GM13976 (cell line): ENCODE results near the gene PRRT4.

ENCODE experiments used
- DNase-seq: peaks from one replicate; pipeline ENCODE4 v3.0.0; 2012; ENCODE audit warnings: low spot score
- CTCF ChIP-seq: IDR thresholded peaks from 2 replicates; pipeline ENCODE4 v1.5.1; 2012; ENCODE audit warnings: borderline replicate concordance, mild to moderate bottlenecking; ENCODE audit not compliant: insufficient read depth; ENCODE audit errors: extremely low read depth, missing control alignments, control extremely low read depth
- in situ Hi-C: fragments of 300-500 bp; cut with MboI; formaldehyde crosslinking; loops from one replicate; pipeline ENCODE4 v1.12.0; 2022; ENCODE audit warnings: low sequenced_read_pairs, mixed read lengths, inconsistent platforms; ENCODE audit not compliant: unreplicated experiment

Gene PRRT4

DNA sequence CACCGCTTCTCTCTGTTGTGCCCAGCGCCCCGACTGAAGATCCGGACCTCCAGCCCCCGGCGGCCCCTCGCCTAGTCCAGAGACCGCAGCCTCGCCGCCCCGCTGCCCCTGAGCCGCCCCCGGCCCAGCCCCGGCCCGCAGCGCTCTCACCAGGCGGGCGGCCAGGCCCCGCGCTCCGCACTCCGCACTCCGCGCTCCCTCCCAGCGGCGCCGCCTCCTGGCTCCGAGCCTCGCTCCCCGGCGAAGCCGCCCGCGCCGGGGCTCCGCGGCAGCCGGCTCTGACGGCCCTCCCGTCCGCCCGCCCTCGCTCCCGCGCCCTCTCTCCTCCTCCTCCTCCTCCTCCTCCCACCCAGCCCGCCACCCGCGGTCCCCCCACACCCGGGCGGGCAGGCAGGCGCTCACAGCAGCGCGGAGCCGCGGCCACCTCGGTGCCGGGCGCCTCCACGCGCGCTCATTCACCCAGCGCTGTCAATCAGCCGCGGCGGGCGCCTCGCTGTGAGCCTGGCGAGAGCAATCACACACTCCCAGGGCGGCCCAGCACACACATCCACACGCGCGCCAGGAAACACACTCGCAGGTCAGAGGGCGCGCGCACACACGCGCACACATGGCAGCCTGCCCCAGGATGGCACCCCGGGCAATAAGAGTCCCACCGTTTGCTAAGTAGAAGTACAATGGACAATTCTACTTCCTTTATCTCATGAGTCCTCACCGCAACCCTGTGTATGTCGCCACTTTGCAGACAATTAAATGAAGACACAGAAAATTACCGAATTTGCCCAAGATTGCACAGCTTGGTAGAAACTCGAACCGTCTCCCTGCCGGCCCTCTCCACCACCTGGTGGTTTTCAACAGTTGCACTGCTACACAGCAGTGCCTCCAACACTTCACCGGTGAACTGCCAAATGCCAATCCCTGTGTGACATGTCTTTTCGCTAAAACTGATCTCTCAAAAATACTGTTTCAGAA lies at the start of gene PRRT4:
TSS of gene PRRT4 (minus strand) at position 280 of the 969 bp plus-strand sequence.
- no peak for TF ChIP-seq CTCF
- DNase-seq = peak; percentile 74
- in situ Hi-C loops = no loop called here

- peak; percentile 60 for DNase-seq
- in situ Hi-C loops = no loop called here
Measured at GRCh38 chr7:128410451-128410753, 48.9 kb upstream of the PRRT4 start.

GRCh38 chr7:128409596-128410450 lies 48.3 kb upstream of the PRRT4 start, which contains the start of gene IMPDH1:
Gene IMPDH1, minus strand, starts transcription at chr7:128409982. Its CDS starts 81 bp downstream, at chr7:128409901.
- DNase-seq = peak; percentile 97
- in situ Hi-C loops = no loop called here
- TF ChIP-seq CTCF = no peak

More at GRCh38 chr7:128410451-128410753, 48.9 kb upstream of the PRRT4 start:
- TF ChIP-seq CTCF = no peak

DNA sequence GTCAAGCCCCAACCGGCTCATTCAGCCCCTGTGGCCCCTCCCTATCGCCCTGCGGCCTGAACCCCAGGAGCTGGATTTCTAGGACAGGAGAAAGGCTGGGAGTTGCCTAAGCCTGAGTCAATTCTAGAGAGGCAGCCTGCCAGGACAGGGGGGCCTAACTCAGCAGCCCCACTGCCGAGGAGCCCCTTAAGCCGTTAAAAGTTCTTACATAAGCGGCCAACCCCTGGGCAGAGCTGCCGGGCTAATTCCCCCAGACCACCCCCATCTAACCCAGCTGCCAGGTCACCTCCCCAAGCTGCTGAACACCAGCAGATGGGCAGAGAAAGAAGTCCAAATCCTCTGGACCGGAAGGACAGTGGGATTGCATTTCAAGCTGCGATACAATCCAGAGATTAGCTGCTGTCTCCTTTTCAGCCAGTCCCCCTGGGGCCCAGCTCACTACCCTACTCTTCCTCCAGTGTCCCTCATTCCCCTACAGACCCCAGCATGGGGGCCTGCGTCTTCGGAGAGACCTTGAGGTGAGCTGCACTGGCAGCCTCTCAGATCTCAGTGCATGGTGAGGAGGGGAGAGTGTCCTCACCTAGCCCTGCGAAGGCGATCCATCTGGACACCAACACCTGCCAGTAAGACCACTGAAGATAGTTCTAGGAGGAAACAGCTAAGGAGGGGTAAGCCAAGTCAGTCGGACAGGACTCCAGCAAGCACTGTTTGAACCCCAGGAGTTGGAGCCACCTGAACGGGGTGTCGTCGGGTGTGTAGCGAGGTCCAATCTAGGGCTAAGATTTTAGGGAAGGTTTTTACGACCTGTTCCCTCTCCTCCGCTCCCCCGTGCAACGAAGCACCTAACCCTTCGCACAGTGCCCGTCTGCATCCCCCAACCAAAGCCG lies 47.5 kb upstream of the PRRT4 start:
- no peak for DNase-seq
- no peak for TF ChIP-seq CTCF
- in situ Hi-C loops = no loop called here

DNA sequence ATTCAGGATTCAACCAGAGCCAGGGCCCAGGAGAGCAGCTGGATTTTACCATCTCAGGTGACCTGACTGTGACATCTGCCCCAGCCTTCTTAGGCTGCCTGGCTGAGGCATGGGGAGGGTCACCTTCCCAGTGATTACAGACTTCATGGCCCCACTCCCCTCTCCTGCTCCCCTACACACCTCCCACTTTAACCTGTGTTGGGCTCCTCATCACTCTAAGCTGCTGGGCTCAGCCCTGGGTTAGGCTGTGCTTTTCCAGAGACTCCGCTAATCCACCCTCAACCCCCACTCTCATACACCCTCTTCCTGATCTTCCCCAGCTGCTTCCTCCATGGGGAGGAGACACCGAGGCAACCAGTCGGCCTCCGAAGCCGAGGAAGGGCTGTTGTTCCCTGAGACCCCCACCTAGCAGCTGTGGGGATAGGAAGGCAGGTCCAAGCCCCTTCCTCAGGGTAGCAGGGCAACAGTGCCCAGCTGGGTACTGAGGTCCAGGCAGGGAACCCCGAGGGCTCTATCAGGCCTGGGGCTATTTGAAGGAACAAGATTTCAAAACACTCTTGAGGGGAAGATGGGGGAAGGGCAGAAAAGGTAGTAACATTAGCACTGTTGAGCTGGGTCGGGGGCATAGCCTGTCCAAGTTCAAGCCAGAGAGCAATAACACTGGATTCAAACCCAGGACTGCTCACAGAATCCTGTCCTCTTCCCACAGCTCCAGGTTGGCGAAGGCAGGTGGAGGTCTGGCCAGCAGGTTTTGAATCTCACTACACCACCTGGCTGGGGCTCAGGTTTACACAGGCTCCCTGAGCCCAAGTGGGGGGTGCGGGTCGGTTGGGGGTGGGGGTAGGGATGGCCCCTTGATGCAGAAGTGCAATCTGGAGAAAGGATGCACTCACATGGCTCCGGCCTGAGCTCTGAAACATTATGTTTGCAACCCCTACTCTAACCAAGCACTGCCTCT lies 46.5 kb upstream of the PRRT4 start:
- in situ Hi-C loops = no loop called here
- no peak for DNase-seq
- TF ChIP-seq CTCF = no peak
